GM19025 (cell line): ENCODE results near the gene SH3GLB2.
"Not testable (repeated sequence)": the region's sequence is repeated elsewhere in the genome, so short reads cannot be mapped to it uniquely, and the experiment has no call there.

Experiments
- ATAC-seq: cut with Tn5 transposase; IDR thresholded peaks from one replicate; pipeline ENCODE4 v1.9.1; 2021; ENCODE audit warnings: mild to moderate bottlenecking, low read depth, moderate library complexity; ENCODE audit not compliant: unreplicated experiment

Gene SH3GLB2

GRCh38 chr9:129004173-129004572 lies 24.0 kb downstream of the SH3GLB2 start:
- ATAC-seq = not testable (repeated sequence)

GRCh38 chr9:129002992-129003391 lies 25.1 kb downstream of the SH3GLB2 start:
- ATAC-seq = no peak

- ATAC-seq = no peak
Observed at GRCh38 chr9:129001504-129002325, 26.4 kb downstream of the SH3GLB2 start.

GRCh38 chr9:128999581-129000206 lies 28.4 kb downstream of the SH3GLB2 start:
- no peak for ATAC-seq

GRCh38 chr9:128998462-128998861 lies 29.7 kb downstream of the SH3GLB2 start:
- no peak for ATAC-seq

GRCh38 chr9:128995791-128996190 lies 32.3 kb downstream of the SH3GLB2 start:
- ATAC-seq = no peak

GRCh38 chr9:128992995-128993394 lies 35.1 kb downstream of the SH3GLB2 start:
- no peak for ATAC-seq

- ATAC-seq = no peak
Observed at GRCh38 chr9:128987805-128988204, 40.3 kb downstream of the SH3GLB2 start.

- ATAC-seq = no peak
Observed at GRCh38 chr9:128986671-128987070, 41.5 kb downstream of the SH3GLB2 start.

GRCh38 chr9:128983536-128983935 lies 44.6 kb downstream of the SH3GLB2 start:
- no peak for ATAC-seq

GRCh38 chr9:128979111-128979510 lies 49.0 kb downstream of the SH3GLB2 start:
- no peak for ATAC-seq

- no peak for ATAC-seq
Observed at GRCh38 chr9:128972956-128973355, 55.2 kb downstream of the SH3GLB2 start.

GRCh38 chr9:128969491-128969890 lies 58.6 kb downstream of the SH3GLB2 start:
- no peak for ATAC-seq

- ATAC-seq = not testable (repeated sequence)
Observed at GRCh38 chr9:128961403-128961802, 66.7 kb downstream of the SH3GLB2 start.
